IMR-90 (cell line): Measurements from ENCODE around the gene NOP9. TPM values are rescaled to one million over a fixed set of nuclear protein-coding genes. Genes with fewer than 3 reads are reported as not detected.
A peak's percentile ranks its signal among the peaks of the same experiment; 100 is the strongest.

ENCODE experiments used
- ATAC-seq: fragments of 200-7000 bp; cut with Tn5 transposase; 2 replicates; pipeline ENCODE4 v1.9.1; 2020; ENCODE audit warnings: low read depth, mild to moderate bottlenecking, moderate library complexity
- BruUV-seq: library from RNA; stranded (reverse); fragments of 400-500 nt; replicated peaks from 2 replicates; lab custom pipeline; 2021; lab: Mats Ljungman, UMichigan
- CTCF ChIA-PET: fragments of 300-600 bp; formaldehyde crosslinking; extraction: SDS; loops from one replicate; lab custom pipeline; 2021; ENCODE audit warnings: antibody characterized with exemption; lab: Yijun Ruan, JAX
- POLR2A ChIA-PET: fragments of 300-600 bp; sonication (Branson Sonifier 250); formaldehyde crosslinking; loops from one replicate; lab custom pipeline; 2022; ENCODE audit warnings: antibody characterized with exemption; ENCODE audit not compliant: unreplicated experiment; lab: Charles Lee
- DNase-seq: peaks from one replicate; pipeline ENCODE4 v3.0.0; 2013
- H2AFZ ChIP-seq: replicated peaks from 2 replicates; pipeline ENCODE3; 2013; ENCODE audit warnings: low read length, mild to moderate bottlenecking; ENCODE audit not compliant: poor library complexity
- H2AK5ac ChIP-seq: 2 replicates; pipeline ENCODE4 v1.6.1; 2013; ENCODE audit warnings: low read depth, low read length, inconsistent platforms
- H2AK9ac ChIP-seq: replicated peaks from 2 replicates; pipeline ENCODE3; 2013; ENCODE audit warnings: mild to moderate bottlenecking, low read depth, low read length, moderate library complexity; ENCODE audit not compliant: poor library complexity
- H2BK120ac ChIP-seq: 2 replicates; pipeline ENCODE4 v1.6.1; 2013; ENCODE audit warnings: low read depth, low read length, inconsistent platforms
- H2BK15ac ChIP-seq: 3 replicates; pipeline ENCODE4 v1.6.1; 2013; ENCODE audit warnings: low read depth, low read length, inconsistent platforms
- H2BK20ac ChIP-seq: 2 replicates; pipeline ENCODE4 v1.6.1; 2013; ENCODE audit warnings: low read depth, mild to moderate bottlenecking, inconsistent platforms, low read length, moderate library complexity
- H2BK5ac ChIP-seq: 2 replicates; pipeline ENCODE4 v1.6.1; 2013; ENCODE audit warnings: mild to moderate bottlenecking, low read depth, low read length, inconsistent platforms; ENCODE audit not compliant: poor library complexity, severe bottlenecking
- H3K14ac ChIP-seq: replicated peaks from 2 replicates; pipeline ENCODE4 v1.6.1; 2013; ENCODE audit warnings: low read depth, low read length, inconsistent platforms
- H3K18ac ChIP-seq: 2 replicates; pipeline ENCODE4 v1.6.1; 2013; ENCODE audit warnings: low read depth, low read length, control low read depth
- H3K23ac ChIP-seq: 2 replicates; pipeline ENCODE4 v1.6.1; 2013; ENCODE audit warnings: low read depth, low read length, inconsistent platforms
- H3K27ac ChIP-seq: 2 replicates; pipeline ENCODE4 v1.5.1; 2013; ENCODE audit warnings: mild to moderate bottlenecking, control low read depth, low read length; ENCODE audit not compliant: insufficient read depth
- H3K27me3 ChIP-seq: 2 replicates; pipeline ENCODE4 v1.6.1; 2013; ENCODE audit warnings: low read length; ENCODE audit not compliant: control insufficient read depth, insufficient read depth
- H3K36me3 ChIP-seq: 2 replicates; pipeline ENCODE4 v1.6.1; 2013; ENCODE audit warnings: low read length, mixed read lengths; ENCODE audit not compliant: control insufficient read depth, insufficient read depth
- H3K4ac ChIP-seq: 2 replicates; pipeline ENCODE4 v1.6.1; 2013; ENCODE audit warnings: low read depth, low read length, inconsistent platforms
- H3K4me1 ChIP-seq: 2 replicates; pipeline ENCODE4 v1.6.1; 2013; ENCODE audit warnings: low read length, mixed read lengths; ENCODE audit not compliant: control insufficient read depth, insufficient read depth
- H3K4me2 ChIP-seq: 2 replicates; pipeline ENCODE4 v1.6.1; 2013; ENCODE audit warnings: low read depth, mild to moderate bottlenecking, control low read depth, low read length, moderate library complexity
- H3K4me3 ChIP-seq: 2 replicates; pipeline ENCODE4 v1.5.1; 2013; ENCODE audit warnings: low read depth, mild to moderate bottlenecking, control low read depth, low read length, moderate library complexity; ENCODE audit not compliant: insufficient read depth
- H3K56ac ChIP-seq: 2 replicates; pipeline ENCODE4 v1.6.1; 2013; ENCODE audit warnings: low read length, inconsistent platforms; ENCODE audit not compliant: insufficient read depth; ENCODE audit errors: extremely low read depth
- H3K79me1 ChIP-seq, 2 experiments: 2 replicates each; pipeline ENCODE4 v1.6.1; 2013; ENCODE audit warnings: low read length in 2 of 2, inconsistent platforms in 1 of 2, low read depth in 1 of 2
- H3K9ac ChIP-seq: 2 replicates; pipeline ENCODE4 v1.6.1; 2013; ENCODE audit warnings: low read depth, low read length, control low read depth
- H3K9me1 ChIP-seq: 2 replicates; pipeline ENCODE4 v1.6.1; 2013; ENCODE audit warnings: low read length, inconsistent platforms; ENCODE audit not compliant: insufficient read depth
- H3K9me3 ChIP-seq: 2 replicates; pipeline ENCODE4 v1.6.1; 2013; ENCODE audit warnings: low read length; ENCODE audit not compliant: control insufficient read depth, insufficient read depth
- H4K20me1 ChIP-seq: 2 replicates; pipeline ENCODE4 v1.6.1; 2013; ENCODE audit warnings: low read length, inconsistent platforms; ENCODE audit not compliant: insufficient read depth
- H4K5ac ChIP-seq: 2 replicates; pipeline ENCODE4 v1.6.1; 2013; ENCODE audit warnings: mild to moderate bottlenecking, low read depth, low read length, control low read depth
- H4K8ac ChIP-seq, 2 experiments: 2 replicates each; pipeline ENCODE4 v1.6.1; 2013; ENCODE audit warnings: low read depth in 2 of 2, low read length in 2 of 2, control low read depth in 1 of 2, inconsistent platforms in 1 of 2
- H4K91ac ChIP-seq: 2 replicates; pipeline ENCODE4 v1.6.1; 2013; ENCODE audit warnings: low read depth, low read length, inconsistent platforms; ENCODE audit not compliant: insufficient read depth
- BHLHE40 ChIP-seq: fragments of 150-350 bp; IDR thresholded peaks from 2 replicates; pipeline ENCODE4 v1.6.1; 2016; ENCODE audit warnings: mild to moderate bottlenecking, low read depth, low read length
- CEBPB ChIP-seq: IDR thresholded peaks from 2 replicates; pipeline ENCODE4 v1.6.1; 2012; ENCODE audit warnings: low read depth, low read length, improper control_type of control experiment
- CTCF ChIP-seq: conservative IDR thresholded peaks from 2 replicates; pipeline ENCODE4 v1.5.1; 2012; ENCODE audit warnings: mild to moderate bottlenecking, low read depth, low read length, improper control_type of control experiment
- FOS ChIP-seq: fragments of 150-350 bp; IDR thresholded peaks from 2 replicates; pipeline ENCODE4 v1.6.1; 2016; ENCODE audit warnings: low read depth, low read length
- MAZ ChIP-seq: IDR thresholded peaks from 2 replicates; pipeline ENCODE4 v1.6.1; 2012; ENCODE audit warnings: low read depth, mild to moderate bottlenecking, low read length, improper control_type of control experiment, moderate library complexity, borderline replicate concordance
- MXI1 ChIP-seq: IDR thresholded peaks from 2 replicates; pipeline ENCODE4 v1.6.1; 2012; ENCODE audit warnings: low read depth, mild to moderate bottlenecking, low read length, moderate library complexity, borderline replicate concordance
- POLR2A ChIP-seq: IDR thresholded peaks from 2 replicates; pipeline ENCODE4 v1.6.1; 2012; ENCODE audit warnings: mild to moderate bottlenecking, low read depth, low read length
- RAD21 ChIP-seq: IDR thresholded peaks from 2 replicates; pipeline ENCODE4 v1.6.1; 2012; ENCODE audit warnings: low read length, improper control_type of control experiment
- RCOR1 ChIP-seq: IDR thresholded peaks from 2 replicates; pipeline ENCODE4 v1.6.1; 2012; ENCODE audit warnings: mild to moderate bottlenecking, low read length, improper control_type of control experiment; ENCODE audit not compliant: insufficient replicate concordance
- SMC3 ChIP-seq: fragments of 150-350 bp; IDR thresholded peaks from 2 replicates; pipeline ENCODE4 v1.6.1; 2016; ENCODE audit warnings: low read depth, mild to moderate bottlenecking, antibody characterized with exemption, low read length, moderate library complexity
- WGBS, 2 experiments: methylation state at CpG; one replicate each; pipeline versions ENCODE4 v1.1.5 to v1.1.7; 2013; ENCODE audit warnings: missing lambda C conversion rate in 2 of 2; ENCODE audit not compliant: insufficient read length in 1 of 2; ENCODE audit errors: extremely low coverage in 2 of 2; 5-methylcytosine and 5-hydroxymethylcytosine counted together
- dilution Hi-C: fragments of 300-500 bp; cut with HindIII; formaldehyde crosslinking; loops from one replicate; pipeline ENCODE4 v1.14.3; 2018; ENCODE audit warnings: low sequenced_read_pairs; ENCODE audit not compliant: unreplicated experiment
- in situ Hi-C: fragments of 300-500 bp; cut with MboI; formaldehyde crosslinking; loops from 3 replicates; pipeline ENCODE4 v1.14.3; 2019; ENCODE audit warnings: low sequenced_read_pairs, inconsistent platforms, mixed read lengths
- intact Hi-C: fragments of 100-400 bp; cut with micrococcal nuclease; formaldehyde crosslinking; loops from 2 replicates; pipeline ENCODE4 v1.10.0; 2022
- polyA plus RNA-seq, 3 experiments: library from polyadenylated mRNA; depleted of rRNA; stranded (reverse); fragments of >200 nt; gene quantifications; 2 replicates each; pipeline ENCODE4 v1.2.3, GENCODE V29; 2012; ENCODE audit warnings: low replicate concordance in 1 of 3
- total RNA-seq: library from RNA; depleted of rRNA; stranded (reverse); fragments of >200 nt; gene quantifications from 2 replicates; pipeline ENCODE4 v1.2.3, GENCODE V29; 2012
- TF ChIP-seq, protein P1 (sequence below): fragments of 150-350 bp; IDR thresholded peaks from 2 replicates; pipeline ENCODE4 v1.6.1; 2017; ENCODE audit warnings: mild to moderate bottlenecking, antibody characterized with exemption, low read length, low read depth

The NOP9 gene
- total and polyA plus RNA-seq, 2 of the 4 experiments (the other 2 are of a cell fraction), result 11.8 to 25.8 TPM

GRCh38 chr14:24270537-24271133 is 29.0 kb upstream of the NOP9 start (continued):
- TF ChIP-seq FOS, result no peak

GRCh38 chr14:24271134-24271833 is 28.4 kb upstream of the NOP9 start, which contains the start of gene RABGGTA:
RABGGTA (minus strand) TSS chr14:24271597; CDS start chr14:24271115, 482 bp downstream.
- Histone ChIP-seq H3K14ac (peak within 1 kb of the TSS; percentile 97), H3K9me3 (no peaks in the 10 kb centered on the region), H3K18ac (peak within 1 kb of the TSS; percentile 78), H3K4me2 (peak within 1 kb of the TSS; percentile 88), H3K56ac (peak within 1 kb of the TSS; percentile 95), H2BK5ac (peak within 1 kb of the TSS; percentile 90), H2BK120ac (peak within 1 kb of the TSS; percentile 63; the same call in 1 of the 2 replicates), H4K91ac (peak within 1 kb of the TSS; percentile 92), H3K4me1 (peaks cover 5% of the 10 kb centered on the region; the same call in 1 of the 2 replicates), H3K36me3 (peaks cover 22% of the 10 kb centered on the region), H4K20me1 (no peaks in the 10 kb centered on the region), H3K4ac (peak within 1 kb of the TSS; percentile 96), H3K79me1 (peaks cover 12 to 30% of the 10 kb centered on the region in 2 experiments), H3K27ac (peak within 1 kb of the TSS; percentile 89), H2AK9ac (peak within 1 kb of the TSS; percentile 100), H2BK15ac (no peak within 1 kb of the TSS; the same call in 2 of the 3 replicates), H2AFZ (peak within 1 kb of the TSS; percentile 97), H2BK20ac (no peak within 1 kb of the TSS), H4K5ac (peak within 1 kb of the TSS; percentile 94), H3K9ac (peak within 1 kb of the TSS; percentile 92), H3K23ac (peak within 1 kb of the TSS; percentile 94), H3K4me3 (peak within 1 kb of the TSS; percentile 63), H4K8ac (peak within 1 kb of the TSS; percentile 90 to 100), H3K9me1 (peaks cover 5% of the 10 kb centered on the region; the same call in 1 of the 2 replicates), H2AK5ac (peak within 1 kb of the TSS; percentile 83), H3K27me3 (no peaks in the 10 kb centered on the region)
- in situ Hi-C loops (no loop called here), dilution Hi-C loops (no loop called here), intact Hi-C loops (loop anchor here (1.0 to 2.0 kb wide), 3 partner anchors 14 to 28 kb away; partner anchors contain the start of gene TINF2)
- 0% methylated on average over 36 of the region's 61 CpGs; no CpG with 5 or more reads in 1 of the 2 experiments for WGBS, 2 experiments
- no TSS peak for BruUV-seq
- POLR2A ChIA-PET, result interaction anchor here (0.6 kb wide), 1 partner anchor 14 kb away, joined by 3 read pairs; no protein-coding TSS in a partner anchor
- DNase-seq, result peak; percentile 83
- ATAC-seq, result peak; percentile 100
- TF ChIP-seq RAD21, result 0 out of 2 replicates have a peak, but pooled peaks have one; percentile 30
- TF ChIP-seq CEBPB, result no peak
- TF ChIP-seq, protein P1, sequence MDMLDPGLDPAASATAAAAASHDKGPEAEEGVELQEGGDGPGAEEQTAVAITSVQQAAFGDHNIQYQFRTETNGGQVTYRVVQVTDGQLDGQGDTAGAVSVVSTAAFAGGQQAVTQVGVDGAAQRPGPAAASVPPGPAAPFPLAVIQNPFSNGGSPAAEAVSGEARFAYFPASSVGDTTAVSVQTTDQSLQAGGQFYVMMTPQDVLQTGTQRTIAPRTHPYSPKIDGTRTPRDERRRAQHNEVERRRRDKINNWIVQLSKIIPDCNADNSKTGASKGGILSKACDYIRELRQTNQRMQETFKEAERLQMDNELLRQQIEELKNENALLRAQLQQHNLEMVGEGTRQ, result peak; percentile 1; the same call in 1 of the 2 replicates
- no peak for TF ChIP-seq RCOR1
- TF ChIP-seq CTCF, result peak; percentile 87
- peak; percentile 38 for TF ChIP-seq BHLHE40
- peak; percentile 63; the same call in 1 of the 2 replicates for TF ChIP-seq POLR2A
- TF ChIP-seq FOS, result no peak
- peak; percentile 71; the same call in 1 of the 2 replicates for TF ChIP-seq MXI1
- TF ChIP-seq MAZ, result peak; percentile 67; the same call in 1 of the 2 replicates
- TF ChIP-seq SMC3, result peak; percentile 37
- CTCF ChIA-PET, result interaction anchor here (0.8 to 2.0 kb wide), 4 partner anchors 9 to 29 kb away, joined by 3 to 11 read pairs (median 4); partner anchors contain the start of gene TINF2
